GM18868 (cell line): ENCODE measurements around the gene ITPRID2.
A peak's percentile ranks its signal among the peaks of the same experiment; 100 is the strongest.
"Not testable (repeated sequence)": the region's sequence is repeated elsewhere in the genome, so short reads cannot be mapped to it uniquely, and the experiment has no call there.

ENCODE experiments used
- ATAC-seq: cut with Tn5 transposase; IDR thresholded peaks from one replicate; pipeline ENCODE4 v1.9.1; 2021; ENCODE audit warnings: mild to moderate bottlenecking, moderate library complexity; ENCODE audit not compliant: unreplicated experiment

The ITPRID2 gene

DNA sequence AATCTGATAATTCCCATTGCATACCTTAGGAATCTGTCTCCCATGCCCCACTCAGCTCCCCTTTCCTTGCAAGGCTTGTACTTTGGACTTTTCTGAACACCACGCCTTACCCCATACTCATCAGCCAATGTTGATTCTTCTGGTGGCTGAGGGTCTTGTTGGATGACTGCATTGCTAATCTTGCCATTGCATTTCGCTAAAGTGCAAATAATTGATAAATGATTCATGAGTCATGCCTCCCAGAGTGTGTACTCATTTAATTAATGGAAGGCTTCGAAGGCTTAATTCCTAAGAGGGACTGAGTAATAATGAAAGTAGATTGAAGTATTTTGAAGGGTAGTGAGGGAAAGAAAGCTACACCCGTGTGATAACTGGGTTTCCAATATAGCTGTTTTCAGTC, 66.1 kb downstream of the ITPRID2 start:
- peak; percentile 37 for ATAC-seq

DNA sequence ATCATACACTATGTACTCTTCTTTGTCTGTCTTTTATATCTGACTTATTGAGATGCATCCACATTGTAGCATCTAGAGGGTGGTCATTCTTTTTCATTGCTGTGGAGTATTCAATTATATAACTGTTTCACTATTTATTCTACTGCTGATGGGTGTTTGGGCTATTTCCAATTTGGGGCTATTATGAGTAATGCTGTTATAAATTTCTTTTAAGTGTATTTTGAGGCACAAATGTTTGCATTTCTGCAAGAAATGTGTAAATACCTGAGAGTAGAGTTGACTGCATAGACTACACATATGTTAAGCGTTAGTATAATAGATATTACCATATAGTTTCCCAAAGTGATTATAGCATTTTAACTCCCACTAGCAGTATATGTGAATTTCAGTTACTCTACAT, 67.2 kb downstream of the ITPRID2 start:
- ATAC-seq = no peak

DNA sequence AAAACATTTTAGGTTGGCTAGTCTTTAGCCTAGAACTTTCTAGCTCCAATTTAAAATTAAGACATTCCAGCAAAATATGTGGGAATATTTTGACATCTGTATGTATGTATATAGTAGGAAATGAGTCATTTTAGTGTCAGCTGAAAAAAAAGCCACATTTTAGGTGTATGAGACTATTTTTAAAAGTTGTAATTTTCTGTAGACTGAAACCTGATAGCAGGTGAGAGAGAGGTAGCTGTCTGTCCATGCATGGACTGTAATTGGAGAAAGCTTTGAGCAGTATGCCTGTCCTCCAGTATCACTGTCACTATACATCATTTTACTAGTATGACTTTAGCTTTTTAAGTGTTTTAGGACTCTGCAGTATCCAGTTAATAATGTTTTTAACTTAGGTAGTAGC, 68.0 kb downstream of the ITPRID2 start:
- ATAC-seq = peak; percentile 38

DNA sequence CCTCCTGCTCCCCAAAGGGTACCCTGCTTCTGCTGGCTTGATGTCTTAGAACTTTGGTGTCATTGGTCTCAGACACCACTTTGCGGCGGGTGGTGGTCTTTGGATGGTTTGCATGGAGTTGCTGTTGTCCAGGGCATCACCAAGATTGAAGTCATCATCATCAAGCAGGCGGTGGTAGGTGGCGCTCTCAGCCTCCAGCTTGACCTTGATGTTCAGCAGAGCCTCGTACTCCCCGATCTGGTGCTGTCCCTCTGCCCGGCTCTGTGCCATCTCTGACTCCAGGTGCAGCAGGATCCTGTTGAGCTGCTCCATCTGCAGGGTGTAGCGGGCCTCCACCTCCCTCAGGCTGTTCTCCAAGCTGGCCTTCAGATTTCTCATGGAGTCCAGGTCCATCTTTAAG, 69.6 kb downstream of the ITPRID2 start:
- ATAC-seq = not testable (repeated sequence)

DNA sequence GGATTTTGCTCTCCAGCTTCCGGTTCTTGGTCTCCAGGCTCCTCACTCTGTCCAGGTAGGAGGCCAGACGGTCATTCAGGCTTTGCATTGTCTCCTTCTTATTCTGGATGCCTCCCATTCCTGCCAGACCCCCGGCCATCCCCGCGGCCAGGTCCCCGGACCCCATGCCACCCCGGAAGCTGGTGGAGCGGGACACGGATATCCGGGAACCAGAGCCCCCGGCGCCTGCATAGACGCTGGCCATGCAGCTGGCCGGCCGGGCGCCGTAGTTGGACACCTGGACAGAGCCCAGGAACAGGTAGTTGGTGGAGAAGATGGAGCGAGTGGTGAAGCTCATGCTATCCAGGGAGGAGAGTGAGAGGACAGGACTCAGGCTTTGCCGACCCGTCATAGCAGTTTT, 70.6 kb downstream of the ITPRID2 start:
- no peak for ATAC-seq

DNA sequence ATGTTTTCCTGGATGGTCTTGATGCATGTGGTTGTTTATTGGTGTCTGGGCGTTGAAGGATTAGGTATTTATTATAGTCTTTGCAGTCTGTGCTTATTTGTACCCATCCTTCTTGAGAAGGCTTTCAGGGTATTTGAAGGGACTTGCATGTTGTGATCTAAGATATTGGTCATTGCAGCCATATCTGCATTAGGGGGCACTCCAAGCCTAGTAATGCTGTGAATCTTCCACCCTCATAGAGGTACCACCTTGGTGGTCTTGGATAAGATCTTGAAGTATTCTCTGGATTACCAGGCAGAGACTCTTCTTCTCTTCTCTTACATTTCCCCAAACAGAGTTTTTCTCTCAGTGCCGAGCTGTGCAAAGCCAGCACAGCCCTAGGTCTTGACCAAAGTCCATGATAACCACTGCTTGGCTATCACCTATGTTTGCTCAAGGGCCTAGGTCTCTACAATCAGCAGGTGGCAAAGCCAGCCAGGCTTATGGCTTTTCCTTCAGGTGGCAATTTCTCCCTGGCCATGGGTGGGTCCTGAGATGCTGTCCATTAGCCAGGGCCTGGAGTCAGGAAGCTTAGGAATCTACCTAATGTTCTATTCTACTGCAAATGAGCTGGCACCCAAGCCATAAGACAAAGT, 78.7 kb downstream of the ITPRID2 start:
- ATAC-seq = no peak

DNA sequence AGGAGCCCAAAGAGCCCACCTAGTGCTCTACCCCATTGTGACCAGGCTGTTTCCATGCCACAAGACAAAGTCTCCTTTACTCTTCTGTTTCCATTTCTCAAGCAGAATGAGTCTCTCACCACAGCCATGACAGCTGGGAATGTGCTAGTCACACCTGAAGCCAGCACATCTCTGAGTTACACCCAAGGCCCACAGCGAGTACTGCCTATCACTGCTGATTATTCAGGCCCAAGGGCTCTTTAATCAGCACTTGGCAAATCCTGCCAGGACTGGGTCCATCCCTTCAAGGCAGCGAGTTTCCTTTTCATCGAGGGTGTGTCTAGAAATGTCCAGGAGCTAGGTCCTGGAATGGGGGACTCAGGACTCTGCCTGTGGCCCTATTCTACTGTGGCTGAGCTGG, 79.5 kb downstream of the ITPRID2 start:
- ATAC-seq = no peak

DNA sequence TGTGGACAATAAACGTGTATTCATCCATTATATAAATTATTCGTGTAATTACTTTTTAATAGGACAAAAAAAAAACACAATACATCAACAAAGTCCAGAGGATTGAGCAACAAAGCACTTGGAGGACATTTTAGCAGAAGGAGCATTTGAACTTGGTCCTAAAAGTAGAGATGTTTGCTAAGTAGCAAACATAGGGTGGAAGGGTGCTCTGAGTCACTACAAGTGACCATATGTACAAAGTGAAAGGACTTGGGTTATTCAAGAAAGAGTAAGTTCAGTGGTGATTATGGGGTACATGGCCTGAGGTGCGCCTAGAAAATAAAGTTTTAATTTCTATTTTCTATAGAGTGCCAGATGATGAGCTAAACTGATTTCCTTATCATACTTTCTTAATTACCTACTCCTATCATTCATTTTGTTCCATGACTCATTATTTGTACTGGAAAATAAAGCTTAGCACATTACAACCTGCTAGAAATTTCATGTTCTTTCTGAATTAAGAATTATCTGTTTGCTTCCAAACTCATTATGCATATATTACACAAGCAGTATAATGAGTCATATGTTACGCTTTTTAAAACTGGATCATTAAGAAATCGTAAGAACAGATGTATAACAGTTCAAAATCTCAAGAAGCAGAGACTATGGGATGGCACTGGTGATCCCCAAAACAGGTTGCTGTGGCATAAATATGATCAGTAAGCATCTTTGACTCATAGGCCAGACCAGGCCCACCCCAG, 81.1 kb downstream of the ITPRID2 start:
- ATAC-seq = no peak

DNA sequence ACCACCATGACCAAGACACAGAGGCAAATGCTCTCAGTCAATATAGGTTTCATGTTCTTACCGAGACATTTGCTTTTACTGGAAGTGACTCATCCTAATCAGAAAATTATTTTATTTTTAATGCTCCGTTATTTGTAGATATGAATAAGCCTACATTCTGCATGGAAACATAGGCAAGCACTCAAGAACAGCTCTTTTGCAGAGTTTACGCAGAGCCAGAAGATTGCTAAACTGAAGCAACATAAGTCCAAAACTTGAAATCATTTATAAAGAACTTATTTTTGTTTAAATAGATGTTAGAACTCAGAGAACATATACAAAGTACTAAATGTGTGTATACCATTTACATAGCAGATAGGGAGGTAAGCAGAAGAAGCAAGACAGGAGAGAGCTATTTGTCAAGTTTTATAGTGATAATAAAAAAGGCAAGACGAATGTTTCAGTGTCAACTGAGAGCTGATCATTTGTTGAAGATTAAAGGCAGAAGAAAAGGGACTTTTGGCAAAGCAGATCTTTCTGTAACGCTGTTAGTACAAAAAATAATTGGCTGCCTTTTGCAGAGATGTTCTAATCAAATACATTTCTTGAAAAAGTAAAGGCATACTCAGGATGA, 81.7 kb downstream of the ITPRID2 start:
- ATAC-seq = no peak

DNA sequence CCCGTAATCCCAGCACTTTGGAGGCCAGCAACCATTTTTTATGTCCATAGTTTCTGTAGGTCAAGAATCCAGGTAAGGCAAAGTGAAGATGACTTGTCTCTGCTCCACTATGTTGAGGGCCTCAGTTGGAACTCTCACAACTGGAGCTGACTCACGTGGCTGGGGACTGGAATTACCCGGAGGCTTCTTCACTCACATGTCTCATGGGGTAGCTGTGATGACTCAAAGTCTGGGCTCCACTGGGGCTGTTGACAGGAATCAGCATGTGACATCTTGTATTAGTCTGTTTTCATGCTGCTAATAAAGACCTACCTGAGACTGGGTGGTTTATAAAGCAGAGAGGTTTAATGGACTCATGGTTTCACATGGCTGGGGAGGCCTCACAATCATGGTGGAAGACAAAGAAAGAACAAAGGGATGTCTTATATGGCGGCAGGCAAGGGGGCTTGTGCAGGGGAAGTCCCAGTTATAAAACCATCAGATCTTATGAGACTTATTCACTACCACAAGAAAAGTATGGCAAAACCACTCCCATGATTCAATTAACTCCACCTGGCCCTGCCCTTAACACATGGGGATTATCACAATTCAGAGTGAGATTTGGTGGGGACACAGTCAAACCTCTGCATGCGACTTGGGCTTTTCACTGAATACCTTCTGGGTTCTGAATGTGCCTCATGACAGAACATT, 86.3 kb downstream of the ITPRID2 start:
- ATAC-seq = peak; percentile 91

DNA sequence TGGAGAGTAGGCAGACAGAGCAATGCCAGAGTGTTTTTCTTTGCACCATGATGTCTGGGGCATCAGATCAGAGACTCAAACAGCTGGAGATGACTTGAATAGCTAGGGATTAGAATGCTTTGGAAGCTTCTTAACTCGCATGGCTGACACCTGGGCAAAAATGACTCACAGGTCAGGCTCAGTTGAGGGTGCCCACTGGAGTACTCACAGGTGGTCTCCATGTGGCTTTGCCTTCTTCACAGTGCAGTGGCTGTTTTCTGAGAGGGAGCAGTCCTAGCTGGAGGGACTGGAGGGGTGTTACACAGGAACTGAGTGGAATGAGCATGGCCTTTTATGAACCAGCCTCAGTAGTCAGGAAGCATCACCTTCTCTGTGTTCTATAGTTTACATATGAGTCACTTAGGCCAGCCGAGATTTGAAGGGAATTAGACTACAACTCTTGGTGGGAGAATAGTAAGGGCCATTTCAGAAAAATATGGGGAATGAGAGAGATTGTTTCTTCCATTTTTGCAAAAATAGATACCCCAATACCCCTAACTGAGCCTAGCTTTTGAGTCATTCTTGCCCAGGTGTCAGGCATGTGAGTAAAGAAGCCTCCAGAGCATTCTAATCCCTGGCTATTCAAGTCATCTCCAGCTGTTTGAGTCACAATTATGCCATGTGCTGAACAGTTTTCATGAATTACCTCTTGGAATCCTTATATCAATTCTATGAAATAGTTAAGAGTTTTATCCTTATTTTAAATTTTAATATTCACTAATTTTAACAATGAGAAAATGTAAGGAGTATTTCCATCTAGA, 87.0 kb downstream of the ITPRID2 start:
- ATAC-seq = peak; percentile 24
